ENCODE results near the gene CXXC4.

Gene CXXC4

GRCh38 chr4:104494822-104495559 lies at the start of gene CXXC4:
Gene CXXC4 (minus strand): TSS chr4:104494894. CDS start chr4:104491802, 3,092 bp downstream.
- DNase-seq, result no peak

GRCh38 chr4:104533156-104533555 lies 38.5 kb upstream of the CXXC4 start:
- no peak for DNase-seq

- DNase-seq, result no peak
Measured at GRCh38 chr4:104532677-104533076, 38.0 kb upstream of the CXXC4 start.

- no peak for DNase-seq
Measured at GRCh38 chr4:104531390-104531789, 36.7 kb upstream of the CXXC4 start.

GRCh38 chr4:104530426-104530825 lies 35.7 kb upstream of the CXXC4 start:
- DNase-seq, result no peak

- DNase-seq, result no peak
Measured at GRCh38 chr4:104524591-104524990, 29.9 kb upstream of the CXXC4 start.

GRCh38 chr4:104524026-104524425 lies 29.3 kb upstream of the CXXC4 start:
- no peak for DNase-seq

- DNase-seq, result no peak
Measured at GRCh38 chr4:104519588-104519987, 24.9 kb upstream of the CXXC4 start.

GRCh38 chr4:104516884-104517283 lies 22.2 kb upstream of the CXXC4 start:
- DNase-seq, result no peak

GRCh38 chr4:104508224-104508623 lies 13.5 kb upstream of the CXXC4 start:
- DNase-seq, result no peak

GRCh38 chr4:104507112-104507511 lies 12.4 kb upstream of the CXXC4 start:
- DNase-seq, result no peak

GRCh38 chr4:104504536-104504935 lies 9.8 kb upstream of the CXXC4 start:
- no peak for DNase-seq

- no peak for DNase-seq
Measured at GRCh38 chr4:104502471-104502870, 7.8 kb upstream of the CXXC4 start.

- DNase-seq, result no peak
Measured at GRCh38 chr4:104501290-104501689, 6.6 kb upstream of the CXXC4 start.

GRCh38 chr4:104500442-104500841 lies 5.7 kb upstream of the CXXC4 start:
- no peak for DNase-seq

- no peak for DNase-seq
Measured at GRCh38 chr4:104494185-104494584, 509 bp downstream of the CXXC4 start.

- no peak for DNase-seq
Measured at GRCh38 chr4:104493081-104493831, 1.4 kb downstream of the CXXC4 start.

GRCh38 chr4:104492183-104492771 lies 2.4 kb downstream of the CXXC4 start:
- no peak for DNase-seq

GRCh38 chr4:104491481-104492182 lies 3.1 kb downstream of the CXXC4 start:
- DNase-seq, result no peak

- no peak for DNase-seq
Measured at GRCh38 chr4:104490770-104491480, 3.8 kb downstream of the CXXC4 start.

GRCh38 chr4:104490096-104490769 lies 4.5 kb downstream of the CXXC4 start:
- no peak for DNase-seq

GRCh38 chr4:104489731-104490095 lies 5.0 kb downstream of the CXXC4 start:
- DNase-seq, result no peak

Measured in GOT3 (cell line).